SJSA1 (cell line): Measurements from ENCODE around the gene CDK5RAP3. TPM values are rescaled to one million over a fixed set of nuclear protein-coding genes. Genes with fewer than 3 reads are reported as not detected.
A peak's percentile ranks its signal among the peaks of the same experiment; 100 is the strongest.
"Not testable (repeated sequence)": the region's sequence is repeated elsewhere in the genome, so short reads cannot be mapped to it uniquely, and the experiment has no call there.

Experiments
- DNase-seq, 2 experiments: peaks; one replicate each; pipeline ENCODE4 v3.0.0-alpha.2; 2015 to 2020; ENCODE audit warnings: low spot score in 2 of 2, low read depth in 1 of 2
- H3K27ac ChIP-seq: fragments of 250-450 bp; sonication (Bioruptor Pico); 2 replicates; pipeline ENCODE4 v1.5.1; 2020; ENCODE audit warnings: mild to moderate bottlenecking, moderate library complexity
- H3K27me3 ChIP-seq: fragments of 250-450 bp; sonication (Bioruptor Pico); replicated peaks from 2 replicates; pipeline ENCODE4 v1.5.1; 2020; ENCODE audit warnings: mild to moderate bottlenecking, moderate library complexity
- H3K36me3 ChIP-seq: fragments of 250-450 bp; sonication (Bioruptor Pico); 2 replicates; pipeline ENCODE4 v1.5.1; 2020; ENCODE audit warnings: mild to moderate bottlenecking
- H3K4me1 ChIP-seq: fragments of 250-450 bp; sonication (Bioruptor Pico); replicated peaks from 2 replicates; pipeline ENCODE4 v1.6.1; 2021; ENCODE audit warnings: mild to moderate bottlenecking
- H3K4me3 ChIP-seq: fragments of 250-450 bp; sonication (Bioruptor Pico); 2 replicates; pipeline ENCODE4 v1.5.1; 2020; ENCODE audit warnings: mild to moderate bottlenecking
- H3K9me3 ChIP-seq: fragments of 250-450 bp; sonication (Bioruptor Pico); replicated peaks from 2 replicates; pipeline ENCODE4 v1.5.1; 2020; ENCODE audit warnings: mild to moderate bottlenecking
- total RNA-seq: library from RNA; depleted of rRNA; stranded (reverse); fragments of >200 nt; shearing (Covaris generic); gene quantifications from 2 replicates; pipeline ENCODE4 v1.2.3, GENCODE V29; 2014

Gene CDK5RAP3
- total RNA-seq, 1 experiment from 2014 or later, result 89.5 TPM

- peaks cover 4% of the 10 kb centered on the region for H3K4me1 ChIP-seq
- no peak overlapping the region for H3K27ac ChIP-seq
Measured at GRCh38 chr17:47989700-47990099, 18.8 kb downstream of the CDK5RAP3 start.

DNA sequence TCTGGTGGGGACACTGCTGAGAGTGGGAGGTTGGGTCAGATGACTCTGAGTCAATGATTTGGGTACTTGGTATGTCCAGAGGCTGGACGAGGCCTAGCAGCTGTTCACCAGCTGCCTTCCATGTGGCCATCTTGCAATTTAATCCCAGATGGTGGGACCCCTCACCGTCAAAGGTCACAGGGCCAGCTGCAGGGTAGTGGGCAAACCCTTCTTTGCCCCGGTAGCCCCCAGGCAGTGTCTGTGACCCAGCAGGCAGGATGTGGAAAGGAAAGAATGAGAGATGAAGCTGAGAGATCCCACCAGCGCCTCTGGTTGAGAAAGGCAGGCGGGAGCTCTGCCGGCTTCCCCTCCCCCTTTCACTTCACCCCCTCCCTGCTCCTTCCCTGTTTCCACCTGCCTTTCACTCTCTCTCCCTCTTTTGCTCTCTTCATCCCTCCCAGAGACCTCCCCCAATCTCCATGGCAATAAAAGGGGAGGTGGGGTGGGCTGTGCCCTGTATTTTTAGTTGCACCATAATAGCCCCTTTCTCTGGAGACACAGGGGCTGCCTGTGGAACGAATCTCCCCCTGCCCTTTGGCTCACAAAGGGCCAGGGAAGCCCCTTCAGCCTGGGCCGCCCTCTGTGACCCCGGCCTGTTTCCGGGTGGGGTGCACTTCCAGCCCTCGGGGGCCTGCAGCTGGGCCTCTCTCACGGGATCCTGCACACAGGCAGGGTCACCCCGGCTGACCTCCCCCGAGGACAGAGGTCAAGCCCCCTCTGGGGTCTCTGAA is 20.2 kb downstream of the CDK5RAP3 start:
- no peak overlapping the region for H3K4me3 ChIP-seq
- DNase-seq, result no peak
- 0 out of 2 replicates have a peak, but pooled peaks cover 3% of the 10 kb centered on the region for H3K27me3 ChIP-seq
- no peaks in the 10 kb centered on the region for H3K9me3 ChIP-seq
- H3K36me3 ChIP-seq, result no peaks in the 10 kb centered on the region
- peaks cover 4% of the 10 kb centered on the region for H3K4me1 ChIP-seq
- no peak overlapping the region for H3K27ac ChIP-seq

More at GRCh38 chr17:47989700-47990099, 18.8 kb downstream of the CDK5RAP3 start:
- H3K9me3 ChIP-seq, result no peaks in the 10 kb centered on the region
- no peaks in the 10 kb centered on the region for H3K36me3 ChIP-seq
- no peak for DNase-seq
- no peak overlapping the region for H3K4me3 ChIP-seq
- H3K27me3 ChIP-seq, result 0 out of 2 replicates have a peak, but pooled peaks cover 3% of the 10 kb centered on the region

DNA sequence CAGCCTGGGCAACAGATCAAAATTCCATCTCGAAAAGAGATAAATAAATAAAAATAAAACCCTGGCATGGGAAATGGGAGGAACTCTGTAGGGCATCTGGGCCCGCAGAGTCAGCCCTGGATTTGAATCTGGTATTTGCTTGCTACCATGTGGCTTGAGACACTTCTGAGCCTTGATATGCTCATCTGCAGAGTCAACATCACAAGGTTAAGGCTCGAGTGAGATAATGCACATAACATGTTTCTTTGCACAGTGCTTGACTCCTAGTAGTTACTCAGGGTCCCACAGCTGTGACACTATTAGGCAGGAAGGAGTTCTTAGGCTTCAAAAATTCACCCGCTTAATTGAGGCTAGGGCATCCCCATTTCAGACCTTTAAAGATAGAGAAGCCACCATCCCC is 21.3 kb downstream of the CDK5RAP3 start:
- 0 out of 2 replicates have a peak, but pooled peaks cover 3% of the 10 kb centered on the region for H3K27me3 ChIP-seq
- H3K27ac ChIP-seq, result no peak overlapping the region
- no peaks in the 10 kb centered on the region for H3K9me3 ChIP-seq
- DNase-seq, result no peak
- no peak overlapping the region for H3K4me3 ChIP-seq
- H3K4me1 ChIP-seq, result peaks cover 2% of the 10 kb centered on the region
- no peaks in the 10 kb centered on the region for H3K36me3 ChIP-seq

- H3K4me1 ChIP-seq, result no peaks in the 10 kb centered on the region
- no peak for DNase-seq
- H3K27ac ChIP-seq, result no peak overlapping the region
- H3K27me3 ChIP-seq, result 0 out of 2 replicates have a peak, but pooled peaks cover 3% of the 10 kb centered on the region
- H3K9me3 ChIP-seq, result no peaks in the 10 kb centered on the region
- H3K4me3 ChIP-seq, result no peak overlapping the region
- no peaks in the 10 kb centered on the region for H3K36me3 ChIP-seq
Measured at GRCh38 chr17:47993031-47993564, 22.2 kb downstream of the CDK5RAP3 start.

- no peak overlapping the region for H3K27ac ChIP-seq
Measured at GRCh38 chr17:47993964-47994363, 23.1 kb downstream of the CDK5RAP3 start.

DNA sequence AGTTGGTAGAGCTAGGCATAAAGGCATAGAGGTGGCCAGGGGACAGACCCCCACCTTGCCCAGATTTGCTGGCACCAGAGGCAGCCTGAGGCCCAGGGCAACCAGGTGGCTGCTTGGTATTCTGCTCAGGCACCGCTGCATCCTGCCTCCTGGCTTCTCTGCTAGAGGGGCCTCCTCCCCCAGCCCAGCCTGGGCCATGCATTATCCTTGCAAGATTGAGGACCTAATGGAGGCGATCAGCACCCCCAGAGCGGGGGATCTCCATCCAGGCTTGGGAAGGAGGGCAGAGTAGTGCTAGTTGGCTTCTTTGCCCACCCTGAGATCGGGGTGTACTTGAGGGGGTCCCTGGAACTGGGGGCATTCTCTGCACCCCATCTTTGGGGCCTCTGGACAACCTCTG is 23.8 kb downstream of the CDK5RAP3 start:
- Histone ChIP-seq H3K36me3 (no peaks in the 10 kb centered on the region), H3K27me3 (0 out of 2 replicates have a peak, but pooled peaks cover 3% of the 10 kb centered on the region), H3K4me1 (peaks cover 4% of the 10 kb centered on the region), H3K4me3 (no peak overlapping the region), H3K27ac (no peak overlapping the region), H3K9me3 (no peaks in the 10 kb centered on the region)
- DNase-seq, result no peak

More at GRCh38 chr17:47993964-47994363, 23.1 kb downstream of the CDK5RAP3 start:
- Histone ChIP-seq H3K9me3 (no peaks in the 10 kb centered on the region), H3K4me3 (no peak overlapping the region), H3K36me3 (no peaks in the 10 kb centered on the region), H3K4me1 (no peaks in the 10 kb centered on the region), H3K27me3 (0 out of 2 replicates have a peak, but pooled peaks cover 3% of the 10 kb centered on the region)
- no peak for DNase-seq

DNA sequence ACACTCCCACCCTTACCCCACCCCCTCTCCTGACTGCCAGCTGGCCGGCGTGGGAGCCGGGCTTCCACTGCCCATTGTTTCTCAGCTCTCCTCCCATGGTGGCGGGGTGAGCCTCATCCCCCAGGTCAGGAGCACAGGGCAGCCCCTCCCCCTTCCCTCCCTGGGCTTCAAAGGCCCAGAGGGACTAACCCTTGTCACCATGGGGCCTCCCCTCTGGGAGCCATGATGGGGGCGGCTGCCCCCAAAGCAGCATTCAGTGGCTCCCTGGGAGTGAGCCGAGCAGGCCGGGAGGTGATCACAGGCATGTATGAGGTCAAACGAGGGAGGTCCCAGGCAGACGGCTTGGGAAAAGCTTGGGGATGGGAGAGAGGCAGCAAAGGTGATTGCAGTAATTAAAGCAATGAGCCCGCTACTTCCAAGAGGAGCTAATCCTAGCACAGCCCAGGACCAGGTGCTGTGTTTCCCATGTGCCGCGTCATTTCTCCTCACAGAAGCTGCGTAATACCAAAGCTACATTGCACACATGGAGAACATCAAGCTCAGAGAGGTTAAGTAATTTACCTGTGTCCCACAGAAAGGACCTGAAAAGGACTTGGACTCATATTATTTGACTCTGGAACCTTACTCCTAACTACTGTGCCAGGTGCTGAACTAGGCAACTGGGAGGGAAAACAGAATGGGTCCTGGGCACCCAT is 24.5 kb downstream of the CDK5RAP3 start:
- Histone ChIP-seq H3K9me3 (no peaks in the 10 kb centered on the region), H3K27me3 (0 out of 2 replicates have a peak, but pooled peaks cover 3% of the 10 kb centered on the region), H3K27ac (no peak overlapping the region), H3K4me1 (peaks cover 7% of the 10 kb centered on the region), H3K4me3 (no peak overlapping the region), H3K36me3 (no peaks in the 10 kb centered on the region)
- DNase-seq, result no peak

GRCh38 chr17:47996201-47996600 is 25.3 kb downstream of the CDK5RAP3 start:
- no peaks in the 10 kb centered on the region for H3K9me3 ChIP-seq
- no peaks in the 10 kb centered on the region for H3K36me3 ChIP-seq
- H3K27me3 ChIP-seq, result 0 out of 2 replicates have a peak, but pooled peaks cover 3% of the 10 kb centered on the region
- no peak overlapping the region for H3K27ac ChIP-seq
- DNase-seq, result no peak
- no peak overlapping the region for H3K4me3 ChIP-seq
- peaks cover 7% of the 10 kb centered on the region for H3K4me1 ChIP-seq

DNA sequence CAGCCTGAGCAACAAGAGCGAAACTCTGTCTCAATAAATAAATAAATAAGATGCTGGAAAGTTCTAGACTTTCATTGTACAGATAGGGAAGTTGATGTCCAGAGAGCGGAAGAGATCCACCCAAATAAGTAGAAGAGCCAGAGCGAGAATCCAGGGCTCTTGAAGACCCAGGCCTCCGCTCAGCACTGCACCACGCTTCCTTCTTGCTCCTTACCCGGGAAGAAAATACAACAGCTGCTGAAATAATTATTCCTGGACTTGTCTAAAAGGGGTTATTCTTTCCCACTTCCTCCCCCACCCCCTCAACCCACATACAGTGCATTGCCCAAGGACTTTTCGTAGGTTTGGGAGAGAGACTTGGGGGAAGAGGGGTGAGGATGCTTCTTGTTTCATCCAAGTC is 26.7 kb downstream of the CDK5RAP3 start:
- Histone ChIP-seq H3K4me1 (peaks cover 20% of the 10 kb centered on the region), H3K4me3 (no peak overlapping the region), H3K36me3 (no peaks in the 10 kb centered on the region), H3K9me3 (no peaks in the 10 kb centered on the region), H3K27me3 (0 out of 2 replicates have a peak, but pooled peaks cover 3% of the 10 kb centered on the region), H3K27ac (no peak overlapping the region)
- no peak for DNase-seq

- H3K27ac ChIP-seq, result no peak overlapping the region
- no peaks in the 10 kb centered on the region for H3K9me3 ChIP-seq
- 0 out of 2 replicates have a peak, but pooled peaks cover 3% of the 10 kb centered on the region for H3K27me3 ChIP-seq
- peaks cover 24% of the 10 kb centered on the region for H3K4me1 ChIP-seq
- no peaks in the 10 kb centered on the region for H3K36me3 ChIP-seq
- no peak overlapping the region for H3K4me3 ChIP-seq
- no peak for DNase-seq
Measured at GRCh38 chr17:47998044-47998443, 27.1 kb downstream of the CDK5RAP3 start.

- no peak for DNase-seq
- H3K27me3 ChIP-seq, result no peaks in the 10 kb centered on the region
- no peak overlapping the region for H3K27ac ChIP-seq
- no peak overlapping the region for H3K4me3 ChIP-seq
- H3K4me1 ChIP-seq, result peaks cover 40% of the 10 kb centered on the region
- H3K36me3 ChIP-seq, result no peaks in the 10 kb centered on the region
- no peaks in the 10 kb centered on the region for H3K9me3 ChIP-seq
Measured at GRCh38 chr17:47999582-47999981, 28.7 kb downstream of the CDK5RAP3 start.

DNA sequence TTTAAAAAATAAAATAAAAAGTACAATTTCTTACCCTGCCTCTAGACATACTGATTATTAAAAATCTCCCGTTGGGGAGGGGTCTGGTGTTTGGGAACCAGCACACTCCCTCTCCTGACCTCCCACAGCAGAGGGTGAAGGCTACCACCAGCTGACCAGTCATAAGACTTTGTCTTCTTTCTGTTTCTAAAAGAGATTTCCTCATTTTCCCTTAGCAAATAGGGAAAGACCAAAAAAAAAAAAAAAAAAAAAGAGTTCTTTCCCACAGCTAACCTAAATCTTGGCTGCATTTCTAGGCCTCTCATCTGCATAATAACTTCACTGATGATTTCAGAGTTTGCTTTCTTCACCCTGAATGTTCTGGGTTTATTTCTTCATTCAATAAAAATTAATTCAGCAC is 30.3 kb downstream of the CDK5RAP3 start:
- H3K27ac ChIP-seq, result no peak overlapping the region
- no peaks in the 10 kb centered on the region for H3K27me3 ChIP-seq
- DNase-seq, result no peak
- H3K4me3 ChIP-seq, result no peak overlapping the region
- H3K4me1 ChIP-seq, result peaks cover 53% of the 10 kb centered on the region
- no peaks in the 10 kb centered on the region for H3K9me3 ChIP-seq
- H3K36me3 ChIP-seq, result no peaks in the 10 kb centered on the region

DNA sequence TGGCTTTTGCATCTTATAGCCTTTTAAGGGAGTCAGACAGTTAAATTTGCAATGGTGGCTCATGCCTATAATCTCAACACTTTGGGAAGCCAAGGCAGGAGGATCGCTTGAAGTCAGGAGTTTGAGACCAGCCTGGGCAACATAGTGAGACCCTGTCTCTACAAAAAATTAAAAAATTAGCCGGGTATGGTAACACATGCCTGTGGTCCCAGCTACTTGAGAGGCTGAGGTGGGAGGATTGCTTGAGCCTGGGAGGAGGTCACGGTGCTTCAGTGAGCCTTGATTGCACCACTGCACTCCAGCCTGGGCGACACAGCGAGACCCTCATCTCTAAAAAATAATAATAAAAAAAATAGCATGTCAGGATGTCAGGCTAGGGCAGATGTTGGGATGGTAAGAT is 30.7 kb downstream of the CDK5RAP3 start:
- not testable (repeated sequence) for H3K36me3 ChIP-seq, H3K4me3 ChIP-seq, DNase-seq, H3K9me3 ChIP-seq, H3K27me3 ChIP-seq
- Histone ChIP-seq H3K27ac (peak overlapping the region; percentile 94), H3K4me1 (peaks cover 54% of the 10 kb centered on the region)
